ENCODE measurements around the gene MED8. TPM values are rescaled to one million over a fixed set of nuclear protein-coding genes. Genes with fewer than 3 reads are reported as not detected.

Gene MED8
- total and polyA plus RNA-seq, 2 of the 13 experiments (the other 11 are each of a cell fraction or from before 2014, with no cell fraction given), result 16.9 to 77.4 TPM

DNA sequence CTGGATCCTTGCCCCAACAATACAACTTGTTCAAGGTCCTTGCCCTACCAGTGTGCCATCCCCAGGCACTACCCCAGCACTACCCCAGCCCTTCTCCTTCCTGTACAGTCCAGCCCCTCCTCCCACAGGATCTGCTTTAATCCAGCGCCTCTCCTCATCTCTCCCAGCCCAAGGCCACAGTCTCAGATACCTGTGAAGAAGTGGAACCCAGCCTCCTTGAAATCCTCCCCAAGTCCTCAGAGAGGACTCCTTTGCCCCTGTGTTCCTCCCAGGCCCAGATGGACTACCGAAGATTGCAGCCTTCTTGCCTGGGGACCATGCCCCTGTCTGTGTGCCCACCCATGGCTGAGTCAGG lies 37.3 kb downstream of the MED8 start (continued):
- TF ChIP-seq, protein P1, sequence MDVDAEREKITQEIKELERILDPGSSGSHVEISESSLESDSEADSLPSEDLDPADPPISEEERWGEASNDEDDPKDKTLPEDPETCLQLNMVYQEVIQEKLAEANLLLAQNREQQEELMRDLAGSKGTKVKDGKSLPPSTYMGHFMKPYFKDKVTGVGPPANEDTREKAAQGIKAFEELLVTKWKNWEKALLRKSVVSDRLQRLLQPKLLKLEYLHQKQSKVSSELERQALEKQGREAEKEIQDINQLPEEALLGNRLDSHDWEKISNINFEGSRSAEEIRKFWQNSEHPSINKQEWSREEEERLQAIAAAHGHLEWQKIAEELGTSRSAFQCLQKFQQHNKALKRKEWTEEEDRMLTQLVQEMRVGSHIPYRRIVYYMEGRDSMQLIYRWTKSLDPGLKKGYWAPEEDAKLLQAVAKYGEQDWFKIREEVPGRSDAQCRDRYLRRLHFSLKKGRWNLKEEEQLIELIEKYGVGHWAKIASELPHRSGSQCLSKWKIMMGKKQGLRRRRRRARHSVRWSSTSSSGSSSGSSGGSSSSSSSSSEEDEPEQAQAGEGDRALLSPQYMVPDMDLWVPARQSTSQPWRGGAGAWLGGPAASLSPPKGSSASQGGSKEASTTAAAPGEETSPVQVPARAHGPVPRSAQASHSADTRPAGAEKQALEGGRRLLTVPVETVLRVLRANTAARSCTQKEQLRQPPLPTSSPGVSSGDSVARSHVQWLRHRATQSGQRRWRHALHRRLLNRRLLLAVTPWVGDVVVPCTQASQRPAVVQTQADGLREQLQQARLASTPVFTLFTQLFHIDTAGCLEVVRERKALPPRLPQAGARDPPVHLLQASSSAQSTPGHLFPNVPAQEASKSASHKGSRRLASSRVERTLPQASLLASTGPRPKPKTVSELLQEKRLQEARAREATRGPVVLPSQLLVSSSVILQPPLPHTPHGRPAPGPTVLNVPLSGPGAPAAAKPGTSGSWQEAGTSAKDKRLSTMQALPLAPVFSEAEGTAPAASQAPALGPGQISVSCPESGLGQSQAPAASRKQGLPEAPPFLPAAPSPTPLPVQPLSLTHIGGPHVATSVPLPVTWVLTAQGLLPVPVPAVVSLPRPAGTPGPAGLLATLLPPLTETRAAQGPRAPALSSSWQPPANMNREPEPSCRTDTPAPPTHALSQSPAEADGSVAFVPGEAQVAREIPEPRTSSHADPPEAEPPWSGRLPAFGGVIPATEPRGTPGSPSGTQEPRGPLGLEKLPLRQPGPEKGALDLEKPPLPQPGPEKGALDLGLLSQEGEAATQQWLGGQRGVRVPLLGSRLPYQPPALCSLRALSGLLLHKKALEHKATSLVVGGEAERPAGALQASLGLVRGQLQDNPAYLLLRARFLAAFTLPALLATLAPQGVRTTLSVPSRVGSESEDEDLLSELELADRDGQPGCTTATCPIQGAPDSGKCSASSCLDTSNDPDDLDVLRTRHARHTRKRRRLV (CRISPR knock-in tag; IDR thresholded peaks at IDR 0.05), result no peak

DNA sequence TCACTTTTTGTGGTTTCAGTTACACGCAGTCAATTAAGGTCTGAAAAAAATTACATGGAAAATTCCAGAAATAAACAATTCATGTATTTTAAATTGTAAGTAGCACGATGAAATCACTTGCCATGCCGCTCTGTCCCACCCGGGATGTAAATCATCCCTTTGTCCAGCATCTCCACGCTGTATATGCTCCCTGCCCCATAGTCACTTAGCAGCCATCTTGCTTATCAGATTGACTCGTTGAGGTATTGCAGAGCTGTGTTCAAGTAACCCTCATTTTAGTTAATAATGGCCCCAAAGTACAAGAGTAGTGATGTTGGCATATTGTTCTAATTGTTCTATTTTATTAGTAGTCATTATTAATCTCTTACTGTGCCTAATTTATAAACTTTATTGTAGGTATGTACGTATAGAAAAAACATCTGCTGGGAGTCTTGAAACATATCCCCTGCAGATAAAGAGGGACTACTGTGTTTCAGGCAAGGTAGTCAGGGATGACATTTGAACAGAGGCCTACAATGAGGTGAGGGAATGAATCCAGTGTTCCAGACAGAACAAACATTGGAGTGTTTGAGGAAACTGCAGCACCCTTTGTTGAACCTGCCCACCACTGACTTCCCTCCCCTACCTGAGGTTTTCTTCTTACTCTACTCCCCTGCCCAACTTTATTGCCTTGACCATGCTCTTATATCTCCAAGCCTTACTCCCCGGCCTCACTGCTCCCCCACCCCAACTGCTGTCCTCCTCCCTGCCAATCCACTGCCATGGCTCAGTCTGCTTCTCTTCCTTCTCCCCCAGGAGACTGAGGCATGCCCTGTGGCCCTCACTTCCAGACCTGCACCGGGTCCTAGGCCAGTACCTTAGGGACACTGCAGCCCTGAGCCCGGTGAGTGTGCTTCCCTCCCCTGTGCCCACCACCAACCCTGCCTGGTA lies 37.9 kb downstream of the MED8 start:
- Histone ChIP-seq H3K9me3 (ENCODE audit: low read length) (no peaks in the 10 kb centered on the region), H3K4me1 (ENCODE audit: insufficient read depth, low read length) (peaks cover 52% of the 10 kb centered on the region), H2AFZ (ENCODE audit: low read length) (no peak overlapping the region), H3K4me3 (replicated peaks in 1 of 3; ENCODE audit: insufficient read depth in 1 of 3, low read depth in 2 of 3, low read length in 3 of 3) (no peak overlapping the region), H3K27ac (ENCODE audit: extremely low read length, insufficient read depth, low read length) (no peak overlapping the region), H3K27me3 (ENCODE audit: control insufficient read depth in 1 of 2, insufficient read depth in 2 of 2, low read length in 2 of 2) (no peaks in the 10 kb centered on the region; a peak in 1 of 5 replicates), H3K4me2 (ENCODE audit: low read depth, low read length) (peak overlapping the region; percentile 37), H3K79me2 (ENCODE audit: insufficient read depth, low read length) (no peaks in the 10 kb centered on the region), H3K9ac (ENCODE audit: insufficient read depth, low read depth, low read length) (no peak overlapping the region), H4K20me1 (ENCODE audit: insufficient read depth, low read length) (no peaks in the 10 kb centered on the region), H3K36me3 (replicated peaks in 1 of 2; ENCODE audit: control insufficient read depth in 1 of 2, insufficient read depth in 2 of 2, low read length in 2 of 2) (no peaks in the 10 kb centered on the region)
- no peak for TF ChIP-seq KMT2A (CRISPR knock-in tag; IDR thresholded peaks at IDR 0.05)
- TF ChIP-seq, protein P2, sequence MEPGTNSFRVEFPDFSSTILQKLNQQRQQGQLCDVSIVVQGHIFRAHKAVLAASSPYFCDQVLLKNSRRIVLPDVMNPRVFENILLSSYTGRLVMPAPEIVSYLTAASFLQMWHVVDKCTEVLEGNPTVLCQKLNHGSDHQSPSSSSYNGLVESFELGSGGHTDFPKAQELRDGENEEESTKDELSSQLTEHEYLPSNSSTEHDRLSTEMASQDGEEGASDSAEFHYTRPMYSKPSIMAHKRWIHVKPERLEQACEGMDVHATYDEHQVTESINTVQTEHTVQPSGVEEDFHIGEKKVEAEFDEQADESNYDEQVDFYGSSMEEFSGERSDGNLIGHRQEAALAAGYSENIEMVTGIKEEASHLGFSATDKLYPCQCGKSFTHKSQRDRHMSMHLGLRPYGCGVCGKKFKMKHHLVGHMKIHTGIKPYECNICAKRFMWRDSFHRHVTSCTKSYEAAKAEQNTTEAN (CRISPR knock-in tag; conservative IDR thresholded peaks at IDR 0.05), result no peak
- TF ChIP-seq ZNF232 (CRISPR knock-in tag; IDR thresholded peaks at IDR 0.05; ENCODE audit: borderline replicate concordance), result no peak
- peak; percentile 55; the same call in 1 of the 2 replicates for TF ChIP-seq ZFX (CRISPR knock-in tag; IDR thresholded peaks at IDR 0.05; ENCODE audit: low read depth)
- TF ChIP-seq RAD51 (IDR thresholded peaks at IDR 0.05; ENCODE audit: borderline replicate concordance), result no peak
- no peak for TF ChIP-seq CHD2 (IDR thresholded peaks at IDR 0.05; ENCODE audit: low read depth, low read length)
- no peak for TF ChIP-seq SOX6 (IDR thresholded peaks at IDR 0.05)
- peak; percentile 22; the same call in 1 of the 2 replicates for TF ChIP-seq SOX6 (CRISPR knock-in tag; IDR thresholded peaks at IDR 0.05)
- no peak for TF ChIP-seq ZNF207 (IDR thresholded peaks at IDR 0.05; ENCODE audit: borderline replicate concordance)
- no peak for TF ChIP-seq TSC22D2 (CRISPR knock-in tag; IDR thresholded peaks at IDR 0.05; ENCODE audit: borderline replicate concordance)
- TF ChIP-seq SP1 (IDR thresholded peaks at IDR 0.05), result no peak
- TF ChIP-seq SP1 (CRISPR knock-in tag; IDR thresholded peaks at IDR 0.05), result no peak
- no peak for TF ChIP-seq MBD4 (IDR thresholded peaks at IDR 0.05; ENCODE audit: borderline replicate concordance, low read length)
- no peak for TF ChIP-seq GLI4 (CRISPR knock-in tag; IDR thresholded peaks at IDR 0.05; ENCODE audit: borderline replicate concordance)
- TF ChIP-seq FOXA1 (IDR thresholded peaks at IDR 0.05), result no peak
- 0 out of 2 replicates have a peak, but pooled peaks have one; percentile 38 for TF ChIP-seq FOXA1 (CRISPR knock-in tag; IDR thresholded peaks at IDR 0.05)
- BruUV-seq (replicated peaks), result no TSS peak
- ChIA-PET POLR2A (interaction anchor here (4.1 kb wide), 1 partner anchor 16 kb away, joined by 32 read pairs; the partner anchor contains the start of gene ELOVL1), CTCF (ENCODE audit: low intra/inter-chr PET ratio, low total read pairs) (no interaction called here)
- WGBS (ENCODE audit: low lambda C conversion rate), result 65% methylated on average over 10 of the region's 10 CpGs
- no peak for ATAC-seq
- intact Hi-C loops (cut with micrococcal nuclease; ENCODE audit: unreplicated experiment), result no loop called here
- peak; percentile 64 for FAIRE-seq
- peak; percentile 40 for DNase-seq (ENCODE audit: low spot score)
- in situ Hi-C loops (cut with HindIII; ENCODE audit: extremely low pct_ligation_motif_present, low pct_unique_long_range_greater_than_20kb), result no loop called here

All from HepG2 (cell line).